GM10847 (cell line): ENCODE results near the gene ZSCAN22.

Experiments used
- POLR2A ChIP-seq: IDR thresholded peaks from 2 replicates; pipeline ENCODE4 v1.6.1; 2011; ENCODE audit not compliant: insufficient read length; ENCODE audit errors: extremely low read depth

Gene ZSCAN22

DNA sequence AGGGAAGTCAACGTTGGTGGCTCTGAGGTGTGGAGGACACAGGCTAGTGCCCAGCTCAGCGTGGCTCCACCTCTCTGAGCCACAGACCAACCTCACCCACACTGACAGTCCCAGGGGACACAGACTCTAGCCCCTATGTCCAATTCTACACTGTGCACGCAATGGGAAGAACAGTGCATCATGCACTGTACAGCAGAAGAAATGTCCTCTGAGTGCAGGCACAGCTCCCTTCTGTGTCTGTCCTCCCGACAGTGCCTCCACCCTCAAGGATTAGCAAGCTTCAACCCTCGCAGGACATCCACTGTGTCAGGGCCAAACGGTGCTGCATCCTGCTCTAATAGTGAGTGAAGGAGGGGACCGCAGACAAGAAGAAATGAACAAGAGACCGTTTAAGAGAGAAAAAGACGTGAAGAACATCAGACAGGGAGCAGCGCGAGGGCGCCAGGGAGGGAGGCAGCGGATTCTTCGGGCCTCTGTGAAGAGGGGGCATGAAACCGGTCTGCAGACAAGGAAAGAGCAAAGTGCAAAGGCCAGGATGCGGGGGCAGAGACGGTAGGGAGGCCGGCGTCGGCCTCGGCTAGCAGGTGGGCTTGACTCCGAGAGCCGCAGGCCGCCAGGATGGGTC is 53.4 kb downstream of the ZSCAN22 start:
- TF ChIP-seq POLR2A, result no peak

GRCh38 chr19:58380662-58381459 is 54.1 kb downstream of the ZSCAN22 start, which contains the start of gene ZNF837:
TSS of gene ZNF837 (minus strand) at chr19:58381030. CDS start at chr19:58369332, 11,698 bp downstream.
- peak; percentile 66 for TF ChIP-seq POLR2A

GRCh38 chr19:58381460-58382212 is 54.8 kb downstream of the ZSCAN22 start:
- no peak for TF ChIP-seq POLR2A

DNA sequence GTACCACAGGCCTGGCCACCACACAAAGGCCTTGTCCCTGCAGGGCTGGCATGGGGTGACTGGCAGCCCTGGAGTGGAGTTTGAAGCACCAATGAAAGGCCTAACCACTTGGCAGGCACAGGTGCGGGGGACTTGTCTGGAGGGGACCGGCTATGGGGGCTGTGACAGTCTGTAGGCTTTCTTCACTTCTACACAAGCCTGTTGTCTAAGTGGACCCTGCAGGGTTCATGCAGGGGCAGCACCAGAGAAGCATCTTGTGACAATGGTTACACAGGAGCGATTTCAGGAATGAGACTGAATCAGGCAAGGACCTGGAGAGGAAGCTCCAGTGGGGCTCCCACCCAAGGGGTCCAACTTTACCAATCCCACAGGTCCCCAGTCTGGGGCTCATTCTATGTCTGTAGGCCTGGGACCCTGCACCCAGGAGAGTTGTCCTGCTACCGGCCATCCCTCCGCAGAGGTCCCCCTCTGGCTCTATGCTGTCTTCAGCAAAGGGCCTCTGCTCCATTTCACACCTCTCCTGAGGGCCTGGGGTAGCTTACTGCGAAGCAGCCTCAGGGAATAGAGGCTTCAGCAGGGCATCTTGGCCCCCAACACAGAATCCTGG is 56.3 kb downstream of the ZSCAN22 start:
- TF ChIP-seq POLR2A, result no peak

GRCh38 chr19:58385313-58385890 is 58.6 kb downstream of the ZSCAN22 start:
- no peak for TF ChIP-seq POLR2A

- no peak for TF ChIP-seq POLR2A
Measured at GRCh38 chr19:58385891-58386575, 59.2 kb downstream of the ZSCAN22 start.

DNA sequence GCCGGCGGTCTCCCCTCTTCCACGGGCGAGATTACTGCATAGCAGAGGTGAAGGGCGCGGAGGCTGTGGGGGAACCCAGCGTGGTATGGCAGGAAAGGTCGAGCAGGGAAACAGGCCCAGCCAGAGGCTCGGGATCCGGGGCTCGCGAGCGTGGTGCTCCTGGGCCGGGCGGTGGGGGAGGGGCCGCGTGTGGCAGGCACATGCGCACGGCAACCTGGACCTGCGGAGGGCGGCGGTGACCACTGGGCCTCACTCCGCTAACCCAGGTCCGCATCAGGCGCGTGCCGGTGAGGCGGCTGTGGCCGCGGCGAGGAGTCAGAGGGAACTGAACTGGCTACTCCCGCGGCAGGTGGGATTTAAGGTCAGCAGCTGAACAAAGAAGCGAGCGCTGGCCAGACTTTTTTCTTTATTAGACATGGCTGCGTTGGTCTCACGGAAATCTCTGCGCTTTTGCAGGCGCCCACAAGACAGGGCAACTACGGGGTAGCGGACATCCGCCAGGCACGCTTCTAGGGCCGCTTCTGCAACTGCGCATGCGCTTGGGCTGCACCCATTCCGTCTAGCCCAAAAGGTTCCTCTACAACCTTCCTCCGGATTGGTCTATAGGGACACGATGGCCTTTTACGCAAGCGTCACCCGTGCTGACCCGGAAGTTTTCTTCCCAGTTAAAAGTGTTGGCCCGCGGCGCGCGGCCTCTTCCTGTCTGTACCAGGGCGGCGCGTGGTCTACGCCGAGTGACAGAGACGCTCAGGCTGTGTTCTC is 60.0 kb downstream of the ZSCAN22 start, which contains the start of gene RPS5:
RPS5 (plus strand) TSS at position 694 of the 762 bp plus-strand sequence. CDS start 869 bp downstream, outside the sequence.
- TF ChIP-seq POLR2A, result peak; percentile 97

DNA sequence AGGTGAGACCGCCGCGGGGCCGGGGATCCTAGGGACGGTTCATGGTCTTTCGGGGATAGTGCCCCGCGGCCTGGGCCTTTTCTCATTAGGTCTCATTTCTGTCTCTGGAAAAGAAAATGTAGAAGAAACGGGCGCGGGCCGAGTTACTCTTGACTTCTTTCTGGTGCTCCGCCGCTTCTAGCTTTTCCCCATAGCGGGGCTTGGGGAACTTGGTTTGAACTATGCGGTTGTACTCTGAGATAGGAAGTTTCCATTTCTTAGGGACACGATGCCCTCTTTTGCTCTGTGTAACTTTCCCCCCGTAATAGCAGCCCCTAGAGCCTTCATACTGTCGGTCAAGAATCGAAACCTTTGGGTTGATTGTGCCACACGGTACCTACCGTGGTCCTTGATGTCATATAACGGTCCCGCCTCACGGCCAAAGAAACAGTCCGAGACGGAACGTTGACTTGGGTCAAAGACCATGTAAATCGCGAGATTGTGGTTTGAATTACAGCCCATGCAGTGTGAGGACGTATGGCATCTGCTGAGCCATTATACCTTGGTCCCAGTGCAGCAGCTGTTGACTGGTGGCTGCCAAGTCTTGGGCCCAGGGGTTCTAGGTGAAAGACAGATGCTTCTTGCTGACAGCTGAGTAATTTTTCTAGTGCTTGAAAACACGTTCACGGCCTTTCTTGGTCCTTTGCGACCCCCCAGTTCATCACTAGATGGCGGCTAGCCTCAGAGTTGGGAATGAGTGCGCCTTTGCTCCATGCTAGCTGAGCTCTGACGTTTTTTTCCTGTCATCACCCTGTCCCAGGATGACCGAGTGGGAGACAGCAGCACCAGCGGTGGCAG is 60.8 kb downstream of the ZSCAN22 start:
- TF ChIP-seq POLR2A, result no peak

- no peak for TF ChIP-seq POLR2A
Measured at GRCh38 chr19:58388175-58388526, 61.4 kb downstream of the ZSCAN22 start.
